Right renal cortex interstitium (tissue), 3 donors: ENCODE results near the gene KRT77. TPM values are rescaled to one million over a fixed set of nuclear protein-coding genes. Genes with fewer than 3 reads are reported as not detected.

Experiments used
- DNase-seq, 3 donors: peaks; one replicate each; pipeline ENCODE4 v3.0.0-alpha.2; 2013; ENCODE audit warnings: low read depth in 3 of 3, low spot score in 2 of 3
- polyA plus RNA-seq, 3 donors: library from polyadenylated mRNA; unstranded; fragments of 120-200 nt; gene quantifications; one replicate each; pipeline ENCODE4 v1.2.1, GENCODE V29; 2013; ENCODE audit not compliant: insufficient read length in 3 of 3

The KRT77 gene
- polyA plus RNA-seq, 3 donors = not detected

DNA sequence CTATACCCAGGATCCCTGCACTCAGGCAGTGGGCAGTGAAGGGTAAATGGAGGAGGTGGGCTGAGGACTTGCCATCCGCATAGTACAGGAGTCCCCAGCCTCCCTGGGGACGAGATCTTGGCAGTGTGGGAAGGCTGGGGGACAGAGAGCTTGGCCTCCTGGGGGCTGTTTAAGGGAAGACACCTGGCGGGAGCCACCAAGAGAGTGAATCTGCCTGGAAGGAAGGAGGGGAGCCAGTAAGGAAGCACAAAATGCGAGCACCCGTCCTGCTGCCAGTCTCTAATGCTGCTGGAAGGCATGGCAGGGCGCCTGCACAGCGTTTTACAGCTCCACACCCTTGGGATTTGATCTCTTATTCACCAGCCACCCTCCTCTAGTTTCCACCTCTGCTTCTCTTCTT is 43.9 kb downstream of the KRT77 start:
- DNase-seq = no peak

DNA sequence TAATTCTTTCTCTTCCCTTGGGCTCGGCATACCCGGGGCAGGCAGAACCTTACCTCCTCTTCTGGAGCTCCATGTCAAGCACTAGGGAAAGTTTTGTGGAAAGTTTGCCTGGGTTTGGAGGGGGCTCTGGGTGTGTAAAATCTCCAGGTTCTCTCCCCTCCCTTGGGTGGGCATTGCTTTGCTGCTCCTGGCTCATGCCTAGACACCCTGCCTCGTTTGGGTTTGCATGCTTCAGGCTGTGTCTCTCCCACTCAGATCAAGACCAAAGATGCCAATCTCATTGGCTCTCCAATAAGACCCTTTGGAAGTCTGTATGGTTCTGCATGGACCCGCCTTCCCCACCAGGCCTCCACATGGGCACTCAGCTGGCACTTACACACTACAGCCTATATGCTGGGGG is 45.1 kb downstream of the KRT77 start:
- DNase-seq = no peak

DNA sequence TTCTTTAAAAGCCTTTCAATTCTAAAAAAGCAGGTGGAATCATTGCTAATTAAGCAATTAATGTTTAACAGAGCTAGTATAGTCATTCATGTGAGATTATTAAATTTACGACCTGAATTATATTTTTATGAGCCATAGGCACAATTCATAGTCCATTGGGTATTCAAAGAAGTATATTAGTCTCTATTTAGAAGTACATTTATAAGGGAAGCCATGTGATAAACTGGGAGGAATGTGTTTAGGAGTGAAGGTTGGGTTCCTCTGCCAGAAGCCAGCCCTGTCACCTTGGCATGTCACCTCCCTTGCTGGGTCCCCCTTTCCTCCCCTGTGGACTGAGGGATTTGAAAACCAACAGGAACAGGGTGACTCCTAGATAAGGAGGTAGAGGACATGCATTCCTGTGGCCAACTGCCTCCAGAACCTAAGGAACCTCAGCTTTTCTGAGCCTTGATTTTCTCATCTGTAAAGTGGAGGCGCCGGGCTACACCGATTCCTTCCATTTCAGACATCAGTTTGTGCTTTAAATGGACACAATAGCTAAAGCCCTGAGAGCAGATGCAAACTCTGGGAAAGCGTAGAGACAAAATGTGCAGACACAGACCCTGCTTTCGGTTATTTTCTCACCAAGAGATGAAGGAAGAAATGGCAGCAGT is 45.9 kb downstream of the KRT77 start:
- no peak for DNase-seq

DNA sequence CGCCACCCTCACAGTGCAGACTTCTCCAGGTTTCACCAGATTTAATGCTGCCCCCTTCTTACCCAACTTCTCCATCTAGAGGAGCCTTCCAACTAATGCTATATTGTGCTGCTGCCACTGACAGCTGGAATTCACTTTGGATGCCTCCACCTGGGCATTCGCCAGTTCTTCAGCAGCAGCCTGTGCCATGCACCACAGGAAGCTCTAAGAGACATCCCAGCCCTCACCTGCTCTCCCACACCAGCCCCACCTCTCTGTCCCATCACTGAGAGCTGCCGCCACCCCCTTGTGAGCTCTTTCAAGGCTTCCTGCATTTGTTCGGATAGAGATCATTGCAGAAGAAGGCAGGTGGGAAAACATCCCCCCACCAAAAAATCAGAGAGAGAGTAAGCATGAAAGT is 46.7 kb downstream of the KRT77 start:
- no peak for DNase-seq

DNA sequence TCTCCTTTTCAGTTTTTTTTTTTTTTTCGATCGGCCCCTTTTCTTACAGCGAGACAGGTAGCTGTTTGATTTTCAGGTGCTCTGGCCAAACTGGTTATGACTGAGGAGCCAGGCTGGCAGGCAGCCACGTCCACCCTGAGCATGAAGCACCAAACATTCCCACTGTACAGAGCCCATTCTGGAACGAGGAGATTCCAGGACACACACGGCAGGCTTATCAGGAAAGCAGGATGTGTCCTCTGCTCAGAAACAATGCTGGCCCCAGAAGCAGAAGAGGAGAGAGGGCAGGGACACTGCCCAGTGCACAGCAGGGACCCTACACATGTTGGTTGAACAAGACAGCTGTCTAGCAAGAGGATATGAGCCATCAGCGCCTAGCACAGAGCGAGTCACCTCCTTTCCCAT is 47.6 kb downstream of the KRT77 start:
- no peak for DNase-seq

DNA sequence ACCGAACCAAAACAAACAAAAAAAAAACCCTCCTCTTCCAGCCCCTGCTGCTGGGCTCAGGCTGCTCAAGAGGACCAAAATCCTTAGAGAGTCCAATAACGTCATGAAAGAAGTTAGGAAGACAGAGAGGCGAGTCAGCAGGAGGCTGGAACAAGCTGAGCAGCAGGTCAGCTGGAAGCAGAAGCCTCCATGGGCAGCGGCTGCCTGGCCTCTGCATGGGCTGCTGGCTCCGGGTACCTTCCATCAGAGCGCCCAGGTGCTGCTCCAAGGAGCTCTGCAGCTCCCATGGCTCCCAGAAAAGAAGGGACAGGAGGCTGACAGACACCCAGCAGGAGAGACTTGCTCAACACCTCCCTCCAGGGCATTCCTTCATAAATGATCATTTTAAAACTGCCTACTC is 48.1 kb downstream of the KRT77 start:
- no peak for DNase-seq

DNA sequence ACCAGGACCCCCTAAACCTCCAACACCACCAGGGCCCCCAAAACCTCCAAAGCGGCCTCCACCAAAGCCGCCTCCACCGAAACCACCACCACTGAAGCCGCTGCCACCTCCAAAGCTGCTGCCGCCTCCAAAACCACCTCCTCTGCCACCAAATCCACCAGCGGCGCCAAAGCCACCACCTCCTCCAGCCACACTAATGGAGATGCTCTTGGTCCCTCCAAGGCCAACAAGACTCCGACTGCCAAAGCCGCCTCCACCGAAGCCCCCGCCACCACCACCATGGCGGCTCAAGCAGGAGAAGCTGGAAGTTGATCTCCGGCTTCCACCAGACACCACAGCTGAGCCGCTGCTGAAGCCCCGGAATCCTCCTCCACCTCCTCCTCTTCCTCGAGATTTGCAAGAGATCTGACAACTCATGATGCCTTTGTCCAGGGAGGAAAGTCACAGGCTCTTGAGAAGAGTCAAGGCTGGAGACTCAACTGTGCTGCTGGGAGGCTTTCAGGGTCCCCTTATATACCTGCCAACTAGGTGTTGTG is 51.5 kb downstream of the KRT77 start, which contains the start of gene KRT2:
TSS of gene KRT2 (minus strand) at position 486 of the 536 bp plus-strand sequence. CDS start at position 417, 69 bp downstream.
- no peak for DNase-seq

DNA sequence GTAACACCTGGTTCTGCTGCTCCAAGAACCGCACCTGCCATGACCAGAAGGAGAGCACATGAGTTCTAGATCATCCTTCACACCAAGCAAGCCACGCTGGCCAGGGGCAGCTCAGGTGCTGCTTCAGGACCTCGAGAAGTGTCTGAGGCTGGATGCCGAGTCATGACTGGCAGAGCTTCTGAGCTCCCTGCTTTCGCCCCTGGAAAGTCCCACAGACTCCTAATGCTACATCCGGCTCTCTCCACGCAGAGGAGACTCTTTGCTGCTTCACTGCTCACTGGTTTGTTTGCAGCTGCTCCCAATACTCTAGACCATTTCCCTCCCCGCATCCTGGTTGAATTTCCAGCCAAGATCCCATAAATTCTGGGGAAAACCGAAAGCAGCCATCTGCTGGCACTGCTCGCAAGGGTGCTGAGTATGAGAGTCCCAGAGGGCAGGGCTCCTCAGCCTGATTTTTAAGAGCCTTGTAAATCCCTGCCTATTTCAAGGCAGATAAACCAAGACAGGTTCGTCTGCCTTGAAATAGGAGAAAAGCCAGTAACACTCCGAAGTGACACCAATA is 52.7 kb downstream of the KRT77 start:
- peak in 2 of 3 donors; percentile 6 to 15 for DNase-seq

DNA sequence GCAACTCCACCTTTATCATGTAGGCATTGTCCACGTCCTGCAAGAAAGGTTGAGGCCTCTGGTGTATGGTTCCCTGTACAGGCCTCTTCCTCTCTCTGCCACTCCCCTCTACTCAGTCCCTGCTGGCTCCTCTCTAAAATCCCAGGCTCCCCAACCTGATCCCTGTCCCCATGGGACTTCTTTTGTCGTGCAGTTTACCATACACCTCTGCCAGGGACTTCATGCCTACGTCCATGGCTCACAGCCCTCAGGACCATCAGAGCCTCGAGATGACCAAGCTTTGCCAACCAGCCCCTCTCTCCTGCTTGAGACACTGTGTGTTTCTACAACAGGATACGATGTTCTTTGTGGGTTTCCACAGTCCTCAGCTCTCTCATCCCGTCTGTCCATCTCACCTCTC is 54.3 kb downstream of the KRT77 start:
- DNase-seq = no peak

DNA sequence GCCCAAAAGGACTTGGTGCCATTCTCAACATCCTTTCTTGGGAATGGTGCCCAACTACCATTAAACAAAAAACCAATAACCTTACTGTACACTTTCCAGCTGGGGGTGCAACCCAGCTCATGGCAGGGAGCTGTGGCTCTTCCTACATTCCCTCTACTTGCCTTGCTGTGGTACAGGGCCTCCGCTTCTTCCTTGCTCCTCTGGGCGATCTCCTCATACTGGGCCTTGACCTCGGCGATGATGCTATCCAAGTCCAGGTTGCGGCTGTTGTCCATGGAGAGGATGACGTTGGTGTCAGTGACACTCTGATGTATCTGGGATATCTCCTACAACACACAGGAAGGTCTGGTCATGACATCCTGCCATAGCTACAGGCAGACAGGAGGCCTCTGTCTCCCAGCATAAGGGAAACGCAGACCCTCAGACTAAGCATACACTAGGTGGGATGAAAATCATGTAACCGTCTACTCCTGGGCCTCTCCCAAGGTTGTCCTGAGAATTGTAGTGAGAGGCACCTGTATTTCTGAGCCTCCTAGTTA is 55.2 kb downstream of the KRT77 start:
- no peak for DNase-seq

DNA sequence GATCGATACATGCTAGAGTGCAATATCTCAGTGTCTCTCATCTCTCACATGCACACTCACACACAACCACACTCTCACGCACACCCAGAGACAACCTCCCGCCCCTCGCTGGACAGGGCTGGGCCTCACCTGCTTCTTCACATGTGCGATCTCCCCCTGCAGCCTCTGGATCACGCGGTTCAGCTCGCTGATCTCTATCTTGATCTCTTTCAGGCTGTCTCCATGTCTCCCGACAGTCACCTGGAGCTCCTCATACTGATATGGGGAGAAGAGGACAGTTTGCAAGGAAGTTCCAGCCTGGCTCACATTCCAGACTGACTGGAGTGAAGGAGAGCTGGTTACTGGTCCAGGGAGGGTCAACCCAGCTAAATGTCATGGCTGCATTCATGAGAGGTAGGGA is 55.7 kb downstream of the KRT77 start:
- no peak for DNase-seq

DNA sequence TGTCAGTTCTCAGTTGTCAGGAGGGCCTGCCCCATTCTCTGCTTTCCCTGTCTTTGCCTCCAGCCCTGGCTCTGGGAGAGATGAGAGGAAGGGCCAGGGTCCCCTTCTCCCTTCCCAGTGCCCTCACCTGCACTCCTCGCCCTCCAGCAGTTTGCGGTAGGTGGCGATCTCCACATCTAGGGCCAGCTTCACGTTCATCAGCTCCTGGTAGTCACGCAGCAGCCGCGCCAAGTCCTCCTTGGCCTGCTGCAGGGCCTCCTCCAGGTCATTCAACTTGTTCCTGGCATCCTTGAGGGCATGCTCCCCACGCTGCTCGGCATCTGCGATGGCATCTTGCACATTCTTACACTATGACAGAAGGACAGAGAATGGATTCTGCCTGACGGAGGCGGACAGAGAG is 56.7 kb downstream of the KRT77 start:
- no peak for DNase-seq

DNA sequence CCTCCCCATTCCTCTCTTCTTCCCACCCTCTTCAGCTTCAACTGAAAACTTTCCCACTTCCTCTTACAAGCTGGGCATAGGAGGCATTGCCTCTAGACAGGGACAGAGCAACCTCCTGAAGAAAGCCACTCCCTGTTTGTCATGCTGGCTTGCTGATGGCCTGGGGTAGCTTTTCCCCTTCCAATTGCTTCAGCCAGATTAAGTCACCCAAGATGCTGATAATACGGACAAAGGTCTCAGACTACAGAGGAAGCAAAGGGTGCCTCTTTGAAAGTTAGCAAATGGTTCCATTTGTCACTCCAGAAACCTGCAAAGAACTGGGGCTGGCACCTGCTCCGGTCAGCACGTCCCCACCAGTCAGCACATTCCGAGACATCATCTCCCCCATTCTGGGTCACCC is 57.3 kb downstream of the KRT77 start:
- no peak for DNase-seq

DNA sequence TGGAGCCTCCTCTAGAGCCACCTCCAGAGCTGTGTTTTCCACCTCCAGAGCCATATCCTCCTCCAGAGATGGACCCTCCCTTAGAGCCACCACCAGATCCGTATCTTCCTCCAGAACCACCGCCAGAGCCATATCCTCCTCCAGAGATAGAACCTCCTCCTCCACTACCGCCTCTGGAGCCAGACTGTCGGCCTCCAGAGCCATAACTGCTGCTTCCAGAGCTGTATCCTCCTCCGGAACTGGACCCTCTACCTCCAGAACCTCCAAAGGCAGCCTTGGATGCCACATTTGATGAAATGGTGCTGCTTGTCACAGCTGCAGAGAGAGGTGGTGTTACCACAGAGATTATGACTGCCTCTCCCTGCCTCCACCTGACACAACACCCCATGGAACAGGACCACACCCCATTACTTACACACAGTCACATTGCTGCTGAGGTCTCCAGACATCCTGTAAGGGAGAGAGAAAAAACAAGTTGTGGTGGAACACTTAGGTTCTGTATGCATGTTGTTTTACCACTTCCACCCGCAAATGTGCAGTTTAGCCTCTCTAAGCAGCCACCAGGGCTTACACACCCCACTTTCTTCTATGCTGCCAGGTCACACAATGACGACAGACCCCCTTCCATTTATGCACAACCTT is 58.1 kb downstream of the KRT77 start:
- no peak for DNase-seq

DNA sequence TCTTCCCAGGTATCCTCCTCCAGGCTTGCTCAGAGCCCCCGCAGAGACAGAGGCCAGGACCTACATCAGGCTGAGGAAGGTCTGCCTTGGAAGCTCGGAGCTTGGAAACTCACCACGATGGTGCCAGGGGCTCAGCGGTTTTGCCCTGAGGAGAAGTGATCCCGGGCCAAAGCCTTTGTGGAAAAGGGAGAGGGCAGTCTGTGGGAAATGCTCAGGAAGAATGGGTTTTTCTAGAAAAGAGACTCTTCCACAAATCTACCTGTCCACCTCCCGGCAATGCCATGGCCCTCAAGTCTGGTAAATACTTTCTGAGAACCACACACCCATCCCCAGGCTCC is 59.3 kb downstream of the KRT77 start:
- DNase-seq = no peak

DNA sequence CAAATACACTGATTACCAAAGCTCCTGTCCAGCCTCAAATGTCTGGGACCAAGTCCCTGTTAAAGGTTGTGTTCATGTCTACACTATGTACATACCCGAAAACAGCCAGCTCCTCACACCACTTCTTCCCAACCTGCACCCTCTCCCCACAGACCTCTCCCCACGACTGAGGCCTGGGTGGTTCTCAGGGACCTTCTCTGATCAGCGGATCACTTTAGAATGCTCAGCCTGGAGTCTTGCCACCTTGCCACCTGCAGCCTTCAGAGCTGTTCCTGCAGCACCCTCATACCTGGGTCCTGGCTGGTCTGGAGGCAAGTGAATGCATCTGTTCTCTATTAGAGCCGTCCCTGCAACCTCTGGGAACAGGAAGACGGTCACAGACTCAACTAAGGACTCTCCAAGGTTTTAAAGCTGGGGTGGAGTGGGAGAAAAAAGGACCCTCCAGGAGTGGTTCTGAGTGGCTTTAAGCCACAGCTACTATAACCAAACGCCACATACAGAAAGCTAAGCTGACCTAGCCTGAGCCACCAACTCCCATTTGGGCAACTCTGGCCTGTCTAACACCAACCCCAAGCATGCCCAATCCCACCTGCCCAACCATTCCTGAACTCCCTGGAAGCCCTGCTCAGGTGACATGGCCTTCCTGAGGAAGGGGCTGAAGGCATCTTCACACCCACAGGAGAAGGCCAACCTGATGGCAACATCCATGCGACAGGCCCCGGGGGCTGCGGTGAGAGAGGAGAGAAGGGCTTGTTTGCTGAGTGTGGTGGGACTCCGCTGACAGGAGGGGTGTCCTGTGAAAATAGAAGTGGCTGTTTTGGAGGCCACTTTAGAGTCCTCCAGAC is 59.9 kb downstream of the KRT77 start:
- no peak for DNase-seq

DNA sequence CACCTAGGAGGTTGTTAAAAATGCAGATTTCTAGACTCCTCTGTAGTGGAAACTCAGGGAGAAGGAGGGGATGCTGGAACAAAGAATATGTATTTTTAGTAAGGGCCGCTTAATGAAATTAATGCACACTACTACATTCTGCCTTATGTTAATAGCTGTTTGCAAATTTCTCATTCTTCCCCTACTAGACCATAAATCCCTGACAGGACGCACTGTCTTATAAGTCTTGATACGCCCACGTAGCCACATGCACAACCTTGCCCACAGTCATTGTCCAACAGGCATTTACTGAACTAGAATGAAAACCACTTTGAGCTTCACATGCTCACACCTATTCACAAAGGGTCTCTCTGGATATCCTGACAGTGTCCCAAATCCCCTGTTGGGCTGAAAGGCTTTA is 61.9 kb downstream of the KRT77 start:
- DNase-seq = no peak
